A549 (cell line): ENCODE measurements around the gene PARD3B. TPM values are rescaled to one million over a fixed set of nuclear protein-coding genes. Genes with fewer than 3 reads are reported as not detected.

Experiments used
- ATAC-seq, 2 experiments: fragments of 200-7000 bp in 1 of 2; fragments of >200 bp in 1 of 2; cut with Nextera tagmentation in 1 of 2; cut with Tn5 transposase in 1 of 2; 3 replicates each; pipeline versions ENCODE4 v1.8.0 to v1.9.1; 2018 to 2020; ENCODE audit warnings: mild to moderate bottlenecking in 1 of 2, moderate library complexity in 1 of 2
- CTCF ChIA-PET: fragments of 300-600 bp; sonication (Branson Sonifier 250); formaldehyde crosslinking; extraction: SDS; loops from one replicate; lab custom pipeline; 2021; ENCODE audit warnings: antibody characterized with exemption, inconsistent platforms; lab: Yijun Ruan, JAX
- POLR2A ChIA-PET: fragments of 350-600 bp; formaldehyde crosslinking; extraction: SDS; loops from one replicate; lab custom pipeline; 2021; ENCODE audit warnings: antibody characterized with exemption, inconsistent platforms; lab: Yijun Ruan, JAX
- DNase-seq, 2 experiments: peaks; one replicate each; pipeline versions ENCODE4 v3.0.0 to v3.0.0-alpha.2; 2011 to 2016; ENCODE audit warnings: low read depth in 1 of 2, low spot score in 1 of 2
- FAIRE-seq: peaks from 2 replicates; lab custom pipeline; 2011; peaks lifted over from hg19 to GRCh38; lab: Jason Lieb, UNC
- H3K27ac ChIP-seq, 2 experiments: fragments of >200 bp; sonication (Bioruptor Twin); formaldehyde crosslinking; 3 replicates each; pipeline ENCODE4 v1.5.1; 2016 to 2017
- H3K4me1 ChIP-seq: fragments of >200 bp; sonication (Bioruptor Twin); formaldehyde crosslinking; 3 replicates; pipeline ENCODE4 v1.6.1; 2016
- H3K4me2 ChIP-seq: fragments of >200 bp; sonication (Bioruptor Twin); formaldehyde crosslinking; 3 replicates; pipeline ENCODE4 v1.6.1; 2016
- H3K4me3 ChIP-seq: fragments of >200 bp; sonication (Bioruptor Twin); formaldehyde crosslinking; 3 replicates; pipeline ENCODE4 v1.5.1; 2016
- H3K9me3 ChIP-seq: fragments of >200 bp; sonication (Bioruptor Twin); formaldehyde crosslinking; 3 replicates; pipeline ENCODE4 v1.6.1; 2016
- ATOH8 ChIP-seq: fragments of 250-450 bp; sonication (Bioruptor Pico); IDR thresholded peaks from 2 replicates; pipeline ENCODE4 v1.5.0; 2020; ENCODE audit warnings: low read depth, mild to moderate bottlenecking, moderate library complexity
- BCL3 ChIP-seq: fragments of >200 bp; sonication (Bioruptor Twin); formaldehyde crosslinking; IDR thresholded peaks from 3 replicates; pipeline ENCODE4 v1.6.1; 2016
- CBX2 ChIP-seq: fragments of 200-600 bp; sonication (generic); IDR thresholded peaks from 2 replicates; pipeline ENCODE4 v1.6.1; 2016; ENCODE audit warnings: low read depth, mild to moderate bottlenecking, borderline replicate concordance
- CEBPB ChIP-seq, 2 experiments: fragments of >200 bp in 1 of 2; sonication (Bioruptor Twin) in 1 of 2; formaldehyde crosslinking in 1 of 2; IDR thresholded peaks; 2 replicates each; pipeline ENCODE4 v1.6.1; 2012 to 2016
- EHMT2 ChIP-seq: fragments of 200-600 bp; sonication (generic); IDR thresholded peaks from 2 replicates; pipeline ENCODE4 v1.6.1; 2016; ENCODE audit warnings: antibody characterized with exemption, low read depth, mild to moderate bottlenecking, moderate library complexity
- ELK1 ChIP-seq: fragments of 150-350 bp; IDR thresholded peaks from 2 replicates; pipeline ENCODE4 v1.6.1; 2014; ENCODE audit warnings: low read depth, mild to moderate bottlenecking, low read length
- FOSL2 ChIP-seq, 2 experiments: fragments of 450-650 bp in 1 of 2; fragments of >200 bp in 1 of 2; sonication (Bioruptor Twin) in 1 of 2; formaldehyde crosslinking; IDR thresholded peaks; 2 replicates each; pipeline versions ENCODE4 v1.5.0 to v1.6.1; 2016 to 2020; ENCODE audit warnings: mild to moderate bottlenecking in 1 of 2, moderate library complexity in 1 of 2
- FOXS1 ChIP-seq: fragments of 250-450 bp; sonication (Bioruptor Pico); IDR thresholded peaks from 2 replicates; pipeline ENCODE4 v1.5.0; 2020; ENCODE audit warnings: mild to moderate bottlenecking, moderate library complexity
- GATA3 ChIP-seq: IDR thresholded peaks from 2 replicates; pipeline ENCODE4 v1.6.1; 2012; ENCODE audit warnings: borderline replicate concordance
- HMGXB4 ChIP-seq: fragments of 250-450 bp; sonication (Bioruptor Pico); IDR thresholded peaks from 2 replicates; pipeline ENCODE4 v1.5.0; 2021; ENCODE audit warnings: mild to moderate bottlenecking, moderate library complexity, borderline replicate concordance
- HOXB5 ChIP-seq: fragments of 250-450 bp; sonication (Bioruptor Pico); IDR thresholded peaks from 2 replicates; pipeline ENCODE4 v1.5.0; 2020; ENCODE audit warnings: mild to moderate bottlenecking, moderate library complexity
- JUN ChIP-seq, 2 experiments: fragments of >200 bp; sonication (Bioruptor Twin); formaldehyde crosslinking; IDR thresholded peaks; 2 replicates in 1 of 2; 3 replicates in 1 of 2; pipeline ENCODE4 v1.6.1; 2016 to 2017
- JUNB ChIP-seq: fragments of >200 bp; sonication (Bioruptor Twin); formaldehyde crosslinking; IDR thresholded peaks from 2 replicates; pipeline ENCODE4 v1.6.1; 2016
- KDM1A ChIP-seq: fragments of 200-600 bp; sonication (generic); IDR thresholded peaks from 2 replicates; pipeline ENCODE4 v1.6.1; 2016; ENCODE audit warnings: low read depth, mild to moderate bottlenecking
- NR3C1 ChIP-seq: fragments of >200 bp; sonication (Bioruptor Twin); formaldehyde crosslinking; IDR thresholded peaks from 3 replicates; pipeline ENCODE4 v1.6.1; 2017
- POLR2A ChIP-seq: IDR thresholded peaks from 2 replicates; pipeline ENCODE4 v1.6.1; 2012; ENCODE audit warnings: mild to moderate bottlenecking, low read length
- RFX5 ChIP-seq: fragments of 450-650 bp; IDR thresholded peaks from 2 replicates; pipeline ENCODE4 v1.7.1; 2014; ENCODE audit warnings: antibody characterized with exemption, mild to moderate bottlenecking, moderate library complexity
- SREBF2 ChIP-seq: fragments of 450-650 bp; IDR thresholded peaks from 2 replicates; pipeline ENCODE4 v1.6.1; 2014; ENCODE audit warnings: mild to moderate bottlenecking, moderate library complexity
- TFCP2L1 ChIP-seq: fragments of 250-450 bp; sonication (Bioruptor Pico); IDR thresholded peaks from 2 replicates; pipeline ENCODE4 v1.5.0; 2021; ENCODE audit warnings: mild to moderate bottlenecking
- TP53 ChIP-seq: fragments of 250-450 bp; sonication (Bioruptor Pico); IDR thresholded peaks from 2 replicates; pipeline ENCODE4 v1.5.0; 2021; ENCODE audit warnings: mild to moderate bottlenecking, moderate library complexity
- ZC3H11A ChIP-seq: fragments of 450-650 bp; IDR thresholded peaks from 2 replicates; pipeline ENCODE4 v1.6.1; 2014; ENCODE audit warnings: antibody characterized with exemption, mild to moderate bottlenecking
- ZSCAN20 ChIP-seq: fragments of 250-450 bp; sonication (Bioruptor Pico); IDR thresholded peaks from 2 replicates; pipeline ENCODE4 v1.8.0; 2022; ENCODE audit warnings: mild to moderate bottlenecking, moderate library complexity
- WGBS: methylation state at CpG from one replicate; pipeline ENCODE4 v1.1.6; 2017; ENCODE audit errors: missing lambda C conversion rate; 5-methylcytosine and 5-hydroxymethylcytosine counted together
- polyA plus RNA-seq, 4 experiments: library from polyadenylated mRNA; depleted of rRNA in 3 of 4; stranded (reverse); fragments of >200 nt; fragmentation: RNase III in 1 of 4; extraction: RNeasy Plus Mini Kit Qiagen cat#74134 plus additional on column Dnase treatment in 1 of 4; gene quantifications; 2 replicates in 3 of 4; 3 replicates in 1 of 4; pipeline ENCODE4 v1.2.3, GENCODE V29; 2011 to 2017

Gene PARD3B
- polyA plus RNA-seq, 2 of the 4 experiments (the other 2 are of a cell fraction): 1.2 to 2.4 TPM

- ATAC-seq: no peak
- Histone ChIP-seq H3K27ac (no peak overlapping the region), H3K4me1 (no peaks in the 10 kb centered on the region), H3K4me3 (no peak overlapping the region), H3K9me3 (no peaks in the 10 kb centered on the region), H3K4me2 (no peak overlapping the region)
- no peak for FAIRE-seq
- 80% methylated on average over 3 of the region's 3 CpGs for whole genome bisulfite sequencing
- CTCF ChIA-PET: no interaction called here
- POLR2A ChIA-PET: no interaction called here
- no peak for TF ChIP-seq CEBPB (IDR thresholded peaks at IDR 0.05)
- TF ChIP-seq, all 56 proteins: peak for 0
- DNase-seq: no peak
Measured at GRCh38 chr2:205013586-205013985, 468.3 kb downstream of the PARD3B start.

- ChIA-PET POLR2A (no interaction called here), CTCF (no interaction called here)
- no peak for ATAC-seq
- TF ChIP-seq ZSCAN20: no peak
- no peak for TF ChIP-seq FOSL2 (IDR thresholded peaks at IDR 0.05)
- no peak for TF ChIP-seq FOSL2 (CRISPR knock-in tag; IDR thresholded peaks at IDR 0.05)
- no peak for TF ChIP-seq JUN (IDR thresholded peaks at IDR 0.05)
- TF ChIP-seq EHMT2: no peak
- TF ChIP-seq BCL3: no peak
- no peak for TF ChIP-seq HMGXB4
- no peak for TF ChIP-seq RFX5
- TF ChIP-seq JUNB: no peak
- no peak for TF ChIP-seq GATA3
- no peak for TF ChIP-seq CBX2
- TF ChIP-seq FOXS1 (CRISPR knock-in tag): no peak
- no peak for TF ChIP-seq KDM1A
- no peak for TF ChIP-seq ZC3H11A
- Histone ChIP-seq H3K27ac (no peak overlapping the region), H3K4me2 (no peak overlapping the region), H3K4me3 (no peak overlapping the region), H3K9me3 (no peaks in the 10 kb centered on the region), H3K4me1 (no peaks in the 10 kb centered on the region)
- 61% methylated on average over 2 of the region's 2 CpGs for WGBS
- FAIRE-seq: no peak
- no peak for DNase-seq
Measured at GRCh38 chr2:205014201-205014600, 468.9 kb downstream of the PARD3B start.

GRCh38 chr2:205017381-205017780, 472.1 kb downstream of the PARD3B start:
- Histone ChIP-seq H3K4me3 (no peak overlapping the region), H3K4me2 (no peak overlapping the region), H3K27ac (no peak overlapping the region), H3K9me3 (no peaks in the 10 kb centered on the region), H3K4me1 (no peaks in the 10 kb centered on the region)
- CTCF ChIA-PET: no interaction called here
- no peak for ATAC-seq
- no peak for TF ChIP-seq TP53 (CRISPR knock-in tag)
- no peak for TF ChIP-seq ATOH8
- TF ChIP-seq POLR2A: no peak
- TF ChIP-seq NR3C1: no peak
- TF ChIP-seq ELK1: no peak
- no peak for TF ChIP-seq TFCP2L1 (CRISPR knock-in tag)
- no peak for TF ChIP-seq SREBF2
- TF ChIP-seq HOXB5 (CRISPR knock-in tag): no peak
- TF ChIP-seq, all 56 proteins: peak for 0
- WGBS: 48% methylated on average over 2 of the region's 2 CpGs
- POLR2A ChIA-PET: no interaction called here
- no peak for FAIRE-seq
- DNase-seq: no peak
